ENCODE data around the gene TRMT10B.
"Not testable (repeated sequence)": the region's sequence is repeated elsewhere in the genome, so short reads cannot be mapped to it uniquely, and the experiment has no call there.

TRMT10B gene

DNA sequence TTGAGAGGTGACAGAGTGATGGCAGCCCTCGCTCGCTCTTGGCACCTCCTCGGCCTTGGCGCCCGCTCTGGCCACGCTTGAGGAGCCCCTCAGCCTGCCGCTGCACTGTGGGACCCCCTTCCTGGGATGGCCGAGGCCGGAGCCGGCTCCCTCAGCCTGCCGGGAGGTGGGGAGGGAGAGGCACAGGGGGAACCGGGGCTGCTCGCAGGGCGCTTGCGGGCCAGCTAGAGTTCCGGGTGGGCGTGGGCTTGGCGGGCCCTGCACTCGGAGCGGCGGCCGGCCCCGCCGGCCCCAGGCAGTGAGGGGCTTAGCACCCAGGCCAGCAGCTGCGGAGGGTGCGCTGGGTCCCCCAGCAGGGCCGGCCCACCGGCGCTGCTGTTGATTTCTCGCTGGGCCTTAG is 1.9 kb upstream of the TRMT10B start:
- not testable (repeated sequence) for DNase-seq

DNA sequence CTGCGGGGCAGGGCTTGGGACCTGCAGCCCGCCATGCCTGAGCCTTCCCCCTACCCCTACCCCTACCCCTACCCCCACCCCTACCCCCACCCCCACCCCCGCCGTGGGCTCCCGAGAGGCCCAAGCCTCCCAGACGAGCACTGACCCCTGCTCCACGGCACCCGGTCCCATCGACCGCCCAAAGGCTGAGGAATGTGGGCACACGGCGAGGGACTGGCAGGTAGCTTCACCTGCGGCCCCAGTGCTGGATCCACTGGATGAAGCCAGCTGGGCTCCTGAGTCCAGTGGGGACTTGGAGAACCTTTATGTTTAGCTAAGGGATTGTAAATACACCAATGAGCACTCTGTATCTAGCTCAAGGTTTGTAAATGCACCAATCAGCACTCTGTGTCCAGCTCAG is 1.5 kb upstream of the TRMT10B start:
- not testable (repeated sequence) for DNase-seq

DNA sequence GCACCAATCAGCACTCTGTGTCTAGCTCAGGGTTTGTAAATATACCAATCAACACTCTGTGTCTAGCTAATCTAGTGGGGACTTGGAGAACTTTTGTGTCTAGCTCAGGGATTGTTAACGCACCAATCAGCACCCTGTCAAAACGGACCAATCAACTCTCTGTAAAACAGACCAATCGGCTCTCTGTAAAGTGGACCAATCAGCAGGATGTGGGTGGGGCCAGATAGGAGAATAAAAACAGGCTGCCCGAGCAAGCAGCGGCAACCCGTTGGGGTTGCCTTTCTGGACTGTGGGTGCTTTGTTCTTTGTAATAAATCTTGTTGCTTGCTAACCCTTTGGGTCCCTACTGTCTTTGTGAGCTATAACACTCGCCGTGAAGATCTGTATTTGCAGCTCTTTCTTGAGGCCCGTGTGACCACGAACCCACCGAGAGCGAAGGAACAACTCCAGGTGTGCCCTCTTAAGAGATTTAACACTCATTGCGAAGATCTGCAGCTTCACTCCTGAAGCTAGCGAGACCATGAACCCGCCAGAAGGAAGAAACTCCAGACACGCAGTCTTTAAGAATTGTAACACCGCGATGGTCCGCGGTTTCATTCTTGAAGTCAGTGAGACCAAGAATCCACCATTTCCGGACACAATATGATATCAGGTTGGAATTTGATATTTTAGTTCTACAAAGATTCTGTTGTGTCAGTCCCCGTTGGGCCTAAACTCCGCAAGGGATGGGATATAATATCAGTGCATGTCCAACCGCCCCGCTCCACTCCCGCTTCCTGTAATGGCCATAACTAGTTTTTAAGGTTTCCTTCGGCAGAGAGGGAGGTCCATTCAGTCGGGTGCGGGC is 740 bp upstream of the TRMT10B start:
- DNase-seq, result no peak

DNA sequence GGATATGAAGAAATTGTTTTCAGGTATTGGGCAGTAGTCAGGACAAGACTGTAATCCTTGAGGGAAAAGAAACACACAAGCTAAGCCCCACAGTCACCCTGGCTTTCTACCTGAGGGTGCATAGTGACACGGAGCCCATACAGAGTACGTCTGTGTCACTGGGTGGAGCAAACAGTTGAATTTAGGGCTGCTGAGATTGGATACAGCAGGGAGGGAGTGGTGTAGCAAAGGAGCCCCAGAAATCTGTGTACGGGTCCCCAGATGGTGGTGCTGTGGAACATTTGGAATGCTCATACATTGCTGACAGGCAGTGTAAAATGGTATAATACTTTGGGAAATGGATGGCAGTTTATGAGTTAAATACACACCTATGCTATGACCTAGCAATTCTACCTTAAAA is 5.1 kb downstream of the TRMT10B start:
- DNase-seq, result no peak

DNA sequence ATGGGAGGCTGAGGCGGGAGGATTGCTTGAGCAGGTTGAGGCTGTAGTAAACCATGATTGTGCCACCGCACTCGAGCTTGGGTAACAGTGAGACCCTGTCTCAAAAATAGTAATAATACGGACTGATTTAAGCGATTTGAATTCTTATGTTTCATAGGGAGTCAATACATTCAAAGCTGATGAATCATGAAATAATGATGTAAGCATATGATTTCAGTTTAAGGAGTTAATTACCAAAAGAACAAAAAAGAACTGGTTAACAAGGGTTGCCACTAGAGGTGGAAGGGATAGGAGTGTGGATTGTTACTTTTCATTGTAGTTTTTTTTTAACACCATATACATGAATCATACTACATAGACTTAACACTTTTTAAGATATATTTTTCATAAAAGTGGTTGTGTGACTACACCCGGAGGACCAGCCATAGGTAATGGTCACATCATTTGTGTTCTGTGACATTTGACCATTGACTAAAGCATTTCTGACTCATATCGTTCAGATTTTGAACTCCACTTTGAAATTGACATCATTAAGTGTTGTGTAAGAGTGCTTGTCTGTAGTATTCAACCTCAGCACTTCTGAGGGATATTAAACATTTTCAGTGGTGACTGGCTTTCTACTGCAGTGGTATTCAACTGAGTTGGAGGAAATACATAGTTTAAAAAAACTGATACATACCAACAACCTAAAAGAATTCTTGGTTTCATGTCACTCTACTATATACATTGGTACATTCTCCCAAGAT is 7.0 kb downstream of the TRMT10B start:
- no peak for DNase-seq

DNA sequence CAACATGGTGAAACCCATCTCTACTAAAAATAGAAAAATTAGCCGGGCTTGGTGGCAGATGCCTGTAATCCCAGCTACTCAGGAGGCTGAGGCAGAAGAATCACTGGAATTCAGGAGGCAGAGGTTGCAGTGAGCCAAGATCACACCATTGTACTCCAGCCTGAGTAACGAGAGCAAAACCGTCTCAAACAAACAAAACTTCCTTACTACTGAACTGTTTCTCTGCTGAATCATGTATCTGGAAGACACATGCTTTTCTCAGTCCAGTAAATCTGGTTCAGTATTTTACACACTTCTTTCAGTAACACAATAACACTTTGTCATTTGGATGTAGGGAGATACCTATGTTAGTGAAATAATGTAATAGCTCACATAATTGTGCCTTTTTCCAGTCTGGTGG is 7.9 kb downstream of the TRMT10B start:
- DNase-seq, result no peak

DNA sequence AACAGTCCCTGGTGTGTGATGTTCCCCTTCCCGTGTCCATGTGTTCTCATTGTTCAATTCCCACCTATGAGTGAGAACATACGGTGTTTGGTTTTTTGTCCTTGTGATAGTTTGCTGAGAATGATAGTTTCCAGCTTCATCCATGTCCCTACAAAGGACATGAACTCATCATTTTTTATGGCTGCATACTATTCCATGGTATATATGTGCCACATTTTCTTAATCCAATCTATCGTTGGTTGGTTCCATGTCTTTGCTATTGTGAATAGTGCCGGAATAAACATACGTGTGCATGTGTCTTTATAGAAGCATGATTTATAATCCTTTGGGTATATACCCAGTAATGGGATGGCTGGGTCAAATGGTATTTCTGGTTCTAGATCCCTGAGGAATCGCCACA is 11.7 kb downstream of the TRMT10B start:
- DNase-seq, result not testable (repeated sequence)

DNA sequence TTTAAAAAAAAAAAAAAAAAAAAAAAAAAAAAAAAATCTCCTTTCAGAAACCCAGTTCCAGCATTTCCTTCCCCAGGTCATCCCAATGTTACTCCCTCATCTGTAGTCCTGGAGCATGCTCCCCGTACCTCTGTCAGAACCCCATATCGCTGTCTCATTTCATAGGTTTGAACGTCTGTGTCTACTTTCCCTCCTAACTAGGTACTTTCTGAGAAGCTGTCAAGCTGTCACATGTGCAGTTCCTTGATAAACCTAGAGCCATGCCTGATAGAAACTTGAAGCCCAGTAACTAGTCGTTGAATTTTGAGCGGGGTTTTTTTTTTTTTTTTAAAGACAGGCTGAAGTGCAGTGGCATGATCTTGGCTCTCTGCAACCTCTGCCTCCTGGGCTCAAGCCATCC is 15.7 kb downstream of the TRMT10B start:
- peak; percentile 61 for DNase-seq

DNA sequence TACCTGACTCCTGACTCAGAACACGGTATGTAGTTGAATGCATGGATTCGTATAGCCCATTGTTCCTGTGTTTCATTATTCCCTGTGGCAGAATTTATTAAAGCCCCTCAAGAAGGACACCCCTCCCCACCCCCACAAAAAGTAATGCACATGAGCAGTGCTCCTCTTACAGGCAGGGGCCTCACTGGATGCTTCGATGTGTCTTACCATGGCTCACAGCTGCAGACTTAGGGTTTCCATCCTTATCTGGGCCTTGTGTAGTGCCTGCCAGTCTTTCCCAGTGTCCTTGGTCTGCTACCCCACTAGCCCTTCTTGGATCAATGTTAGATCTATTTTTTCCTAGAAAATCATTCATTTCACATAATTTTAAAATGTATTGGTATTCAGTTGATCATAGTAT is 16.4 kb downstream of the TRMT10B start:
- DNase-seq, result no peak

DNA sequence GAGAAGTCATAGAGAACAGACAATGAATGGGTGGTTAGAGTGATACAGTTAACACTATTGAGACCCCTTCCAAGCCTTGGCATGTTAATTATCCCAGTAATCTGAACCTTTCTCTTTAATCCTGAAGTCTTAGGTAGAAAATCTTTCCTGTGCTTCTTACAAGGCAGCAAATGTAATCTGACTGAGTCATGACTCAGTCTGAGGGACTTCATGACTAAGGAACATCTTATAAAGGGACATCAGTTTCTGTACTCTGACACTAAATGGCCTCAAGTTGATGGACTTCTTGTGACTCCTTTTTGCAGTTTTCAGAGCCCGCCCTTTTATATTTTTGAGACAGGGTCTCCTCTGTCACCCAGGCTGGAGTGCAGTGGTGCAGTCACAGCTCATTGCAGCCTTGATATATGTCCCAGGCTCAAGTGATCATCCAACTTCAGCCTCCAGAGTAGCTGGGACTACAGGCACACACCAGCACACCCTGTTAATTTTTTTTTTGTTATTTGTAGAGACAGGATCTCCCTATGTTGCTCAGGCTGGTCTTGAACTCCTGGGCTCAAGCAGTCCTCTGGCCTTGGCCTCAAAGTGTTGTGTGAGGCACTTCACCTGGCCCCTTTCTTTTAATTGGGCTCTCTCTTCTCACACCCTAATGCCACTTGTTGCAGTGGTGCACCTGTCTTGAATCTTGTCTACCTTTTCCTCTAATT is 21.8 kb downstream of the TRMT10B start:
- no peak for DNase-seq

DNA sequence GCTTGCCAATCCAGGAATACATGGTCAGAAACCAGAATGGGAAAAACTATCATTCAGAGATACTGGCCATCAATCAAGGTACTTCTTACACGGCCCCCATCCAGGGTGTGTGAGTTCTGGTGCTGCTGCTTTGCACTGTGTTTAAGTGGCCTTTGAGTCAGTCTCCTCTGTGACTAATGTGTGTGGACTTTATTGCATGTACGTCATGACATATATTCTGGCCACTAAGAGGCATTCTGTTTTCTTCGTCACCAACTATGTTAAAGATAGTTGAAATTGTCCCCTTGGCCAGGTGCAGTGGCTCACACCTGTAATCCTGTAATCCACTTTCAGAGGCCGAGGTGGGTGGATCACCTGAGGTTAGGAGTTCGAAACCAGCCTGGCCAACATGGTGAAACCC is 22.7 kb downstream of the TRMT10B start:
- no peak for DNase-seq

DNA sequence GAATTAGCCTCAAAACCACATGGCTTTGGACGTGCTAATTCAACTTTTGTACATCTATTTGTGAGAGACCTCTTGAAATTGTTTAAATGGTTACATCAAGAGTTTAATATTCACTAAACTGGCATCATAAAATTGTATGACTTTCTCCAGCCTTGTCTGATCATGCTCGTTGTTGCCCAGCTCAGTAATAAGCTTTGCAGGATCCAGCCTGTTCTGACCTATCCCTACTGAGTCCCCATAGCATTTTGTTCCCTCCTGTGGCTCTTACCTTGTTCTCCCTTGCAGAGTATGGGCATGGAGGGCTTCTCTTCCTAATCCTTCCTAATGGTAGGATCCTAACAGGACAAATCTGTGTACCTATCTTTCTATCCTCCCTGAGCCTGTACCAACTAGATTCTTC is 24.9 kb downstream of the TRMT10B start:
- no peak for DNase-seq

DNA sequence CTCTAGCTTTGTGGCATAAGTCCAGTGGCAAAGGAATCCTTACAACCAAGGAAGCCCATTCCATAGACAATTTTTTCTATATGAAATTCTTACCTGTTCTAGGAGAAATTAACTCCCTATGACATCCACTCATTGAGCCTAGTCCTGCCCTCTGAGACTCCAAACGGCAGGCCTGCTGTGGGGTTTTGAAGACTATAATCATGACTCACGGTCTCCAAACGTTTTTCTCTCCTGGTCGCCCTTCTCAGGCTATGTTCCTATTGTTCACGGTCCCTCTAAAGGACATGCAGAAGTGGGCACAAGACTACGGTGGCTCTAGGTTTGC is 30.6 kb downstream of the TRMT10B start:
- peak; percentile 24 for DNase-seq

DNA sequence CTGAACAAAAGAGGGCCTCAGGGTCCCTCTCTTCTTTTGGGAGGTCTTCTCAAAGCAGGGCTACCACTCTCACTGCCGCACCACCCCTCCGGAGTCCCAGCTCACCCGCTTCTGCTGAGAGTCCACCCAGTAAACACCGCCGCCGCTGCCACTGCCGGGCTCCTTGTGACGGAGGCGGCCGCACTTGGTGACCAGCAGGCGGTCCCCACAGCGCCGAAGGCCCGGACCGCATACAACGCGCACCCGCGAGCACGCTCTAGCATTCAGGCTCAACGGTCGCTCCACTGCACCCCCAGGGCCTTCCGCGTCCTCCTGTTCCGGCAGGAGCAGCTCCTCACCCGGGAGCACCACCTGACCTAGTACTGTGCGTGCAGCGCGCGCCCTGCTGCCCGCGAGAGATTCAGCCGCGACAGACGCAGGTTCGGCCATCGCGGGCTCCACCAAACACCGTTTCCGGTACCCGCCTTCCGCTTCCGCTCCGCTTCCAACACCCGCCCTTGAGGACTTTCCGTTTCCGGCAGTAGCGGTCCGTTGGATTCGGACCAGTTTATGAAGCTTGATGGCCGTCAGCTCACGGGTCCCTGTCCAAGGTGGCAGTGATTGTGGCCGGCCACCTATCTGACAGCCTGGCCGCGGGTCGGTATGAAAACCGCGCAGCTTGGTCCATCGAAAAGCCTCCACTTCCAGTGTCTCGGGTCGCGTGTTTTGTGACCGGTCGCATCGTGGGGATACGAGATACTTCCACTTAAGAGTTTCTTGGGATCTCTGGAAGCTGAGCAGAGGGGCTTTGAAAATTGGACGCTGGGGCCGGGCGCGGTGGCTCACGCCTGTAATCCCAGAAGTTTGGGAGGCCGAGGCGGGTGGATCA is 31.2 kb downstream of the TRMT10B start, which contains the start of gene EXOSC3:
EXOSC3 (minus strand) TSS at position 449 of the 868 bp plus-strand sequence; CDS start at position 429, 20 bp downstream.
- peak; percentile 97 for DNase-seq

DNA sequence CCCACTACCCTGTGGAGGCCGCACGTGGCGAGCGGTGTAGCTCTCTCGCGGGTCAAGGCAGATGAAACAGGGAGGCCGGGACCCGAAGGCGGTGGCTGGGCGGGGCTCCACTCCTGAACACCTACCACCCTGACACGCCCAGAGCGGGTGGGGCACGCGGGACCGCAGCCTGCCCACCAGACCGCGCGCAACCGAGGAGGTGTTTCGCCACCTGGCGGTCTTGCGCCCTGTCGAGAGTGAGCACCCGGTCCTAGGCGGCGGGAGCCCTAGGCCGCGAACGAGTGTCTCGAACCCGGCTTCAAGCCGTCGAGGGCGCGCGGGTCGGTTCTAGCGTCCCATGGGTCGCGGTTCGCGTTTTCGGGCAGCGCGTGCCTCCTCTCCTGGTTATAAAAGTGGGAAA is 33.5 kb downstream of the TRMT10B start:
- no peak for DNase-seq

DNA sequence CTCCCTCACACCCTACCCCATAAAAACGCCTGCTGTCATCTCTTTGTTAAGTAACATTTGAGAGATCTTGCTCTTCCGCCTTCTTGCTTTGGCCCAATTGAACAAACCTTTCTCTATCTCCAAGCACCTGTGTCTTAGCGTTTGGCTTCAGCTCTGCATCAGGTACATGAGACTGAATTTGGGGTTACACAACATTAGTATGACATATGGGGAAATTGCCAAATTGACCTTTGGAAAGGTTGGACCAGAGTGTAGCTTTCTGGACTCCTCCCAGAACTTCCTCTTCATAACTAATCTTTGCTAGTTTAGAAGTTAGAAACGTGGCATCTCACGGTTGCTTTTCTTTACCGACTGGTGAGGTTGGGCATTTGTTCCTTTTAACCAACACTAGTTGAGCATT is 34.7 kb downstream of the TRMT10B start:
- DNase-seq, result no peak

DNA sequence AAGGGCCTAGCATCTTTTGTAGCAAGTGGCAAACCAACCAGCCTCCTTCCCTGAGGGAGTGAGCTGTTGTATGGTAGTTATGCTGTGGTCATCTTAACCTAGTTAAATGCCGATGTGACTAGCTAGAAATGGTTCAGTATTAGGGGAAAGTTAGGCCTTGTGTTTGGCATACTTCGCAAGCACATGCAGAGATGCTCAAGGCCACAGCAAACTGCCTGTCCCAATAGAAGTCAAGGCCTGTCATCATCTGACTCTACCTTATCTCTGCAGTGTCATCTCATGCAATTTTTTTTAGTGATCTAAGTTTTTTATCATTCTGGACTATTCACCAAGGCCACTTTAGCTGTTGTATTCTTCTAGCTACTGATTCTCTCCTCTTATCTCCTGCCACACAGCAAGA is 36.5 kb downstream of the TRMT10B start:
- DNase-seq, result no peak

DNA sequence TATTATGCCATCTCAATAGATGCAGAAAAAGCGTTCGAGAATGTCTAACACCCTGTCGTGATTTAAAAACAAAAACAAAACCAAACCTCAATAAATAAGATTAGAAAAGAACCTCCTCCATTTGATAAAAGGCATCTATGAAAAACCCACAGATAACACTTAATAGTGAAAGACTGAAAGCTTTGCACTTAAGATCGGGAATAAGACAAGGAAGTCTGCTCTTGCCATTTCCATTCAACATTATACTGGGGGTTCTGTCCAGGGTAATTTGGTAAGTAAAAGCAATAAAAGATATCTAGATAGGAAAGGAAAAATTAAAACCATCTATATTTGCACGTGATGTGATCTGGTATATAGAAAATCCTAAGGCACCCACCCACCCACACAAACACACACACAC is 38.5 kb downstream of the TRMT10B start:
- no peak for DNase-seq

DNA sequence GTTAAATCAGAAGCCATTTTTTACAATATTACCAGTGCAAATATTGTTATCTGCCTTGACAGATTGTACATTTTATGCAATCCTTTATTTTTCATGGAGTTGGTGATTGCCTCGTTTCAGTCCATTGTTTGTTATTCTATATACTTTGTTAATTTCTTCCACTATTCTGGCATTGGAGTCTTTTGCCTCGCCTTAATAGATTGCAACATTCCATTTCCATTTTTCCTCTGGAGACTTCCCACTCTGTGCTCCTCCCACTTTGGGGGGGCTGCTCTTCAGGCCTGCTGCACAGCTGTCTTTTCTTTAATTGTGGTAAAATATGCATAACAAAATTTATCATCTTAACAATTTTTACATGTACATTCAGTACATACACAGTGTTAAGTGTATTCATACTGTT is 42.6 kb downstream of the TRMT10B start:
- DNase-seq, result no peak

DNA sequence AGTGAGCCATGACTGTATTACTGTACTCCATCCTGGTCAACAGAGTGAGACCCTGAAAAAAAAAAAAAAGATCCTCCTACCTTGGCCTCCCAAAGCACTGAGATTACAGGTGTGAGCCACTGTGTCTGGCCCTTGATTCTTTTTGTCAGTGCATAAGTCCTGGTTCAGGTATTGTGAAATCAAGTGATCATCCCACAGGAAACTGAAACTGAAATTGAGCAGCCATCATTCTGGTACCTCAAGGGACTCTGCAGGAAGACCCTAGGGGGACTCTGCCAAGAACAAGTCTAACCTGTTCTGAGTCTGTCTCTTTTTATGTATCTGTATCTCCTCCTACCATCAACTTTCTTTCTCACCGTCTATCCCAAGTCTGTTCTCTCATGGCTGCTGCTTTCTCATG is 45.1 kb downstream of the TRMT10B start:
- DNase-seq, result no peak

DNA sequence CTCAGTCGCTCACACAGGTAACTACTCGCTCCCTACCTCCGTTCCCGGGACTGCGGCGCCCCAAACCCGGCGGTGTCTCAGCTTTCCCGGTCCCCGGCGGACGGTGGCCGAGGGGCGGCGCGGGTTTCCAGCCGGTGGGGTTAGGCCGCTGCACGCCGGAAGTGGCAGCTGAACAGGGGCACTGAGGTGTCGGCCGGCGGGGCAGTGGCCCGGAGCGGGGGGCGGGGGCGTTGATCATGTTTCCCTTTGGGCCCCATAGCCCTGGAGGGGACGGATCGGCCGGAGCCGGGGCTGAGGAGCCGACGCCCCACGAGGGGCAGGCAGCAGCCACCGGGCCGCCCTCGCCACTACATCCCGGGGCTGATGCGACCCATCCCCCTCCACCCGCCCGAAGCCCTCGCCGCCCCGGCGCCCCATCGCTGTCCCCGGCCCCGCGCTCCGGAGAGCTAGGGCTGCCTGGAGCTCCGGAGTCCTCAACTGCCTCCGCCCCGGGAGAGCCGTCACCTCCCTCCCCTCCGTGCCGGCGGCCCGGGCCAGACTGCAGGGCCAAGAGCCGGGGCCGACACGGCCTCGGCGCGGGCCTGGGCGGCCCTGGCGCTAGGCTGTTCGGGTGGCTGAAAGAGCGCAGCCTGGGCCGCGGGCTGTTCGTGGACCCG is 47.2 kb downstream of the TRMT10B start, which contains the start of gene DCAF10:
DCAF10 (plus strand) TSS at position 167 of the 656 bp plus-strand sequence; CDS start at position 237, 70 bp downstream.
- peak; percentile 89 for DNase-seq

DNA sequence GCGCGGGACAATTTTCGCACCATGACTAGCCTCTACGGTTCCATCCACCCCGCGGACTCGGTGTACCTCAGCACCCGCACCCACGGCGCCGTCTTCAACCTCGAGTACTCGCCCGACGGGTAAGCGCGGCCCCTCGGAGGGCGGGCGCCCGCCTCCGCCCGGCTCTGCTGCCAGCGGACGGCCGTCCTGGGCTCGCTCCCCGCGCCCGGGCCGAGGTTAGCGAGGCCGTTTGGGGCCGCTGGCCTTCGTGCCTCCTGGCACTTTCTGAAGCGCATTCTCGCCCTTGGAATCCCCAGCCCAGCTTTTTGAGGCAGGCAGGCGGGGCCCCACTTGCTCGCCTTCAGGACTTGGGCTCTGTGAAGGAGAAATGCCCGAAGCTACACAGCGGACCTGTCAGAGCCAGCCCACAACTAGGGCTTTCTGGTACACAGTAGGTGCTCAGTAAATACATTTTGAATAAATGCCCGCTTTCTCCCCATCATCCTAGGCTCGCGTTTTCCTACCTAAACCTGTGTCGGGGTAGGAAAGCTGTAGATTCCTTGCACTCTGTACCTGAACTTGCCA is 47.8 kb downstream of the TRMT10B start:
- peak; percentile 48 for DNase-seq
